ENCODE measurements around the gene TEX2. TPM values are rescaled to one million over a fixed set of nuclear protein-coding genes. Genes with fewer than 3 reads are reported as not detected.

Gene TEX2
- total RNA-seq, 1 donor from 2014 or later: 41.3 TPM

DNA sequence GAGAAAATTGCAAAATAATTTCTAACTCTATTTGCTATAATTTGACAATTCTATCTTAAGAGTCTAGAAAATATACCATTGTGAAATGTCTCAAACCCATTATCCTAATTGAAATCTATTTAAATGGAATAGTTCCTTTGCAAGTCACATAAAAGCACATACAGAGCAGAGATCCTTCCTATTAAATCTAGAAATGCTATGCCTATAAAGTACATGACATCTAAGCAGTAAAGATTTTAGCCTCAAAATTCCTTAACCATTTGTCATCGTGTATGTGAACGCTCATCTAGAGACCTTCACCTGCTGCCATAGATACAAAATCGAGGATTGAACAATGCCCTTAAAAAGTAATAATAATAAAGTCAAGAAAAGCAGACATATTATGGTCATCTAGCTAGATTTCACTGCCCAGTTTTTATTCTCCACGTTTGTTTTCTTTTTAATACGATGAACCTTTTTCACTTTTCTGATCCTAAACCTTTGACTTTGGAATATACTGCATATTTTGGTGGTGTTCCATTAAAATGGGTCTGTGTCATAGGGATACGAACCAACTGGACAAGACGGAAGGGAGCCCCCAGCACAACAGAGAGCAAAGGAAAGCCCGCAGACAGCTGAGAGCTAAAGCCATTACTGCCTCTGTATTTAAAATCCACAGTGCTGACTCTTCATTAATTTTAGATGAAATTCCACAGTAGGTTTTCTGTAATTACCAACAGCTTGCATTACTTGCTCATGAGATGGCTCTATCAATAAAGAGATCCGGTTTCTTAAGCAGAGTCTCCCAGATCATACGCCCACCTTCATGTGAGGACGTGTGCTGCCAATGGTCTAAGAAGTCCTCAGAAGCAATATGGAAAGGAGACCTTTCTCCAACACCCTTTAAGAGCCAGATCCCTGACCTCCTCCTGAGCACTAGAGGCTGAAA, 17.6 kb downstream of the TEX2 start:
- Histone ChIP-seq H3K9me3 (no peaks in the 10 kb centered on the region), H3K36me3 (no peaks in the 10 kb centered on the region), H3K4me3 (no peak overlapping the region), H3K27ac (no peak overlapping the region), H3K27me3 (ENCODE audit: low read depth) (no peaks in the 10 kb centered on the region), H3K4me1 (peaks cover 23% of the 10 kb centered on the region)
- intact Hi-C loops (cut with DNase I): no loop called here
- DNase-seq (no peak), ATAC-seq (no peak)
- TF ChIP-seq, protein P1, sequence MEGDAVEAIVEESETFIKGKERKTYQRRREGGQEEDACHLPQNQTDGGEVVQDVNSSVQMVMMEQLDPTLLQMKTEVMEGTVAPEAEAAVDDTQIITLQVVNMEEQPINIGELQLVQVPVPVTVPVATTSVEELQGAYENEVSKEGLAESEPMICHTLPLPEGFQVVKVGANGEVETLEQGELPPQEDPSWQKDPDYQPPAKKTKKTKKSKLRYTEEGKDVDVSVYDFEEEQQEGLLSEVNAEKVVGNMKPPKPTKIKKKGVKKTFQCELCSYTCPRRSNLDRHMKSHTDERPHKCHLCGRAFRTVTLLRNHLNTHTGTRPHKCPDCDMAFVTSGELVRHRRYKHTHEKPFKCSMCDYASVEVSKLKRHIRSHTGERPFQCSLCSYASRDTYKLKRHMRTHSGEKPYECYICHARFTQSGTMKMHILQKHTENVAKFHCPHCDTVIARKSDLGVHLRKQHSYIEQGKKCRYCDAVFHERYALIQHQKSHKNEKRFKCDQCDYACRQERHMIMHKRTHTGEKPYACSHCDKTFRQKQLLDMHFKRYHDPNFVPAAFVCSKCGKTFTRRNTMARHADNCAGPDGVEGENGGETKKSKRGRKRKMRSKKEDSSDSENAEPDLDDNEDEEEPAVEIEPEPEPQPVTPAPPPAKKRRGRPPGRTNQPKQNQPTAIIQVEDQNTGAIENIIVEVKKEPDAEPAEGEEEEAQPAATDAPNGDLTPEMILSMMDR (IDR thresholded peaks at IDR 0.05): no peak

DNA sequence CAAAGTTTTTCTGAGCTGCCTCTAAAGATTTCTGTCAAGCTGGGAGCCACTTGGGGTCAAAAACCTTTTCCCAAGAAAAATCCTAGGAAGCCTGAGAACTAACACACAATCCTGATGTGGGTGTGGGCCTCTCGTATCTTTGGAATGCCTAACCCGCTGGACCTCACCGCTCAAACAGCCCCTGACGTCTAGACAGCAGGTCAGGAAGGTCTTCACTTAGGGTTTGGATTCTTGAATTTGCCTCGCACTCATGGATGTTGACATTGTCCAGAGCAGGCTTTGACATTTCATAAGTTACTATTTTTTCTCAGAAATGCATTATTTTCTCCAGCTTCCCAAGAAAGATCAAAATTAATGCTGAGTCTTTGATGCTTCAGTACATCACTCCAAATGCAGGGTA, 18.9 kb downstream of the TEX2 start:
- DNase-seq (no peak), ATAC-seq (peak in 1 of 2 donors; percentile 44)
- no peak overlapping the region for H3K27ac ChIP-seq
- no peak overlapping the region for H3K4me3 ChIP-seq
- no peaks in the 10 kb centered on the region for H3K36me3 ChIP-seq
- intact Hi-C loops (cut with DNase I): no loop called here
- no peaks in the 10 kb centered on the region for H3K27me3 ChIP-seq (ENCODE audit: low read depth)
- H3K4me1 ChIP-seq: peaks cover 32% of the 10 kb centered on the region
- H3K9me3 ChIP-seq: no peaks in the 10 kb centered on the region
- TF ChIP-seq, protein P1 (IDR thresholded peaks at IDR 0.05): no peak

GRCh38 chr17:64243340-64243739, 19.7 kb downstream of the TEX2 start:
- intact Hi-C loops (cut with DNase I): no loop called here
- ATAC-seq (no peak), DNase-seq (no peak)
- TF ChIP-seq, protein P1 (IDR thresholded peaks at IDR 0.05): no peak
- Histone ChIP-seq H3K27ac (no peak overlapping the region), H3K27me3 (ENCODE audit: low read depth) (no peaks in the 10 kb centered on the region), H3K4me3 (no peak overlapping the region), H3K4me1 (peaks cover 32% of the 10 kb centered on the region), H3K36me3 (no peaks in the 10 kb centered on the region), H3K9me3 (no peaks in the 10 kb centered on the region)

GRCh38 chr17:64242633-64243032, 20.4 kb downstream of the TEX2 start:
- intact Hi-C loops (cut with DNase I): no loop called here
- peaks cover 32% of the 10 kb centered on the region for H3K4me1 ChIP-seq
- H3K9me3 ChIP-seq: no peaks in the 10 kb centered on the region
- TF ChIP-seq, protein P1 (IDR thresholded peaks at IDR 0.05): no peak
- no peak for DNase-seq
- no peak overlapping the region for H3K27ac ChIP-seq
- no peak overlapping the region for H3K4me3 ChIP-seq
- ATAC-seq: no peak
- H3K27me3 ChIP-seq (ENCODE audit: low read depth): no peaks in the 10 kb centered on the region
- H3K36me3 ChIP-seq: no peaks in the 10 kb centered on the region

- no peaks in the 10 kb centered on the region for H3K36me3 ChIP-seq
- peak overlapping the region; percentile 32 for H3K27ac ChIP-seq
- H3K27me3 ChIP-seq (ENCODE audit: low read depth): no peaks in the 10 kb centered on the region
- intact Hi-C loops (cut with DNase I): no loop called here
- peak; percentile 62 to 71 for ATAC-seq
- H3K9me3 ChIP-seq: no peaks in the 10 kb centered on the region
- no peak for DNase-seq
- H3K4me3 ChIP-seq: no peak overlapping the region
- H3K4me1 ChIP-seq: peaks cover 32% of the 10 kb centered on the region
- TF ChIP-seq, protein P1 (IDR thresholded peaks at IDR 0.05): no peak
Observed at GRCh38 chr17:64240741-64241347, 22.2 kb downstream of the TEX2 start.

All from lower lobe of right lung (tissue), 2 donors.